Skin of body (tissue), 2 donors: ENCODE data around the gene FLT3. TPM values are rescaled to one million over a fixed set of nuclear protein-coding genes. Genes with fewer than 3 reads are reported as not detected.
A peak's percentile ranks its signal among the peaks of the same experiment; 100 is the strongest.

Experiments used
- DNase-seq: peaks from one replicate; lab custom pipeline; 2025; lab: John Stamatoyannopoulos, UW
- total RNA-seq: library from RNA; depleted of rRNA; stranded (reverse); fragments of >200 nt; gene quantifications from one replicate; pipeline ENCODE4 v1.2.3, GENCODE V29; 2014

Gene FLT3
- total RNA-seq, 1 donor from 2014 or later: 0.59 TPM

- DNase-seq: no peak
Measured at GRCh38 chr13:28002886-28003698, 97.3 kb downstream of the FLT3 start.

GRCh38 chr13:28001837-28002473, 98.4 kb downstream of the FLT3 start:
- no peak for DNase-seq

- DNase-seq: no peak
Measured at GRCh38 chr13:28001049-28001448, 99.3 kb downstream of the FLT3 start.

- no peak for DNase-seq
Measured at GRCh38 chr13:28000567-28000966, 99.8 kb downstream of the FLT3 start.

- DNase-seq: peak; percentile 1
Measured at GRCh38 chr13:27997904-27998522, 102.4 kb downstream of the FLT3 start.

GRCh38 chr13:27991881-27992280, 108.5 kb downstream of the FLT3 start:
- DNase-seq: no peak

- no peak for DNase-seq
Measured at GRCh38 chr13:27988520-27988919, 111.9 kb downstream of the FLT3 start, which contains the start of gene URAD. TSS of gene URAD (minus strand) at chr13:27988693. CDS start at chr13:27988637, 56 bp downstream.

- no peak for DNase-seq
Measured at GRCh38 chr13:27985600-27985999, 114.8 kb downstream of the FLT3 start.

GRCh38 chr13:27982361-27982760, 118.0 kb downstream of the FLT3 start:
- no peak for DNase-seq

GRCh38 chr13:27981006-27981708, 119.2 kb downstream of the FLT3 start:
- DNase-seq: no peak

- no peak for DNase-seq
Measured at GRCh38 chr13:27980280-27980998, 119.9 kb downstream of the FLT3 start.

GRCh38 chr13:27979765-27980279, 120.6 kb downstream of the FLT3 start:
- DNase-seq: no peak

GRCh38 chr13:27979001-27979643, 121.3 kb downstream of the FLT3 start:
- DNase-seq: no peak

GRCh38 chr13:27978301-27978968, 121.9 kb downstream of the FLT3 start:
- no peak for DNase-seq

GRCh38 chr13:27977476-27978300, 122.7 kb downstream of the FLT3 start:
- no peak for DNase-seq

GRCh38 chr13:27976362-27977091, 123.8 kb downstream of the FLT3 start:
- no peak for DNase-seq

GRCh38 chr13:27975564-27976361, 124.6 kb downstream of the FLT3 start:
- DNase-seq: no peak
